Heart left ventricle (tissue), 13 donors: ENCODE data around the gene PIGS.
A peak's percentile ranks its signal among the peaks of the same experiment; 100 is the strongest.

Source experiments
- POLR2A ChIP-seq, 2 donors: fragments of 450-650 bp; IDR thresholded peaks; one replicate each; pipeline ENCODE4 v1.6.1; 2017; ENCODE audit warnings: antibody characterized with exemption in 2 of 2, mild to moderate bottlenecking in 2 of 2, moderate library complexity in 2 of 2
- TF ChIP-seq, protein P1 (sequence below), 12 donors: fragments of 200-600 bp; sonication (generic) in 4 of 12; IDR thresholded peaks; one replicate each; pipeline versions ENCODE4 v1.5.0 to v1.8.0; 2018 to 2022; ENCODE audit warnings: antibody characterized with exemption in 12 of 12, mild to moderate bottlenecking in 5 of 12
- donor health status: ischemic (EF 13 %, LVEDD 7.1; RV severe dilation, severe dysfunction).
- donor health status: DM: no; HTN: yes; CAD: no.
- donor health status: DM: no; HTN: no; CAD: no.
- donor health status: ischemic (EF 25% LVEDD 6.9; RV normal size, moderate dysfunction).
- donor health status: ischemic (EF 25% LVEDD 5.7; RV mildly dilated, moderate dysfunction).
- donor health status: ischemic (EF 35%, LVEDD 5.7; RV mildly dilated, moderate dysfunction).
- donor health status: nonischemic (EF 11% LVEDD 7.7; RV severe dilation, severe dysfunction).
- donor health status: DM: yes; HTN: yes; CAD: no.
- donor health status: PGD.
- donor health status: ischemic (EF 29% LVEDD 5.4; RV normal size, mild dysfunction).
- donor health status: nonischemic (EF 23%, LVEDD 6.1; RV moderate dilation, normal function).

DNA sequence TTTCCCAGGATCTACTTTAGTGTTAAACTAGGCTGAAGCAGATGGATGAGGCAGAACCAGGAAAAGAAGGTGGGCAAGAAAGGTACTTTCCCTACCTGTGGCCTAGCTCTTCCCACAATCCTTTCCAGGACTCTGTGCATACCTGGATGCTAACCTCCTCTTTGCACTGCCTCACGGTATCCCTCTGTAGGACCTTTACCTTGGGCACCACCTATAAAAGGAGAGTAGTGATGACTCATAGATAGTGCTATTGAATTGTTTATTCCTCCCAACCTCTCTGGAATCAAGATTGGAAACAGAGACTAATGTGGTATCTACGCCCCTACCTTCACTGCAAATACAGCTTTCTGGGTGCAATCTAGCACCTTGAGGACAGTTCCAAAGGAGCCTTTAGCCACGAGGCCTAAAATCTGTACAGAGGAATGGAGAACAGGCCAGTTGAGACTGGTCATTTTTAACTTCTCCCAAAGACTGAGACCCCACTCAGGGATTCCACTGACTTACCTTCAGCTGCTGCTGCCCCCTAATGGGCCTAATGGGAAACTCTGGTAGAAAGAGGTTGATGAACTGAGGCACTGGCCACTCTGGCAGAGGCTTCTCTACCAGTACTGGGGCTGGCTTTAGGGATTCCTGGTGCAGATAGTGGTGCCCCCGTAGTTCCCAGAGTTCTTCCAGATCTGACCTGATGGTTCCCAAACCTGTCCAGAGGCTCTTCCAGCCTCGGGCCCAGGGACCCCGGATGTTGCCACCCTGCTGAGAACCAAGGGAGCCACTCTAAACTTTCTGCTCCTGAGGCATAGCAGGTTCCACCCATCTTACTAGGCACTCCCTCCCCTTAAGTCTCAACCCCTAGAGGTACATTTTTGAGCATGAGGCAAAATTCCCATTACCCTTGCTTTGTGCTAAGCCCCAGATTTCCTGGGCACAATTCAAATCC, 41.9 kb upstream of the PIGS start:
- TF ChIP-seq, protein P1, sequence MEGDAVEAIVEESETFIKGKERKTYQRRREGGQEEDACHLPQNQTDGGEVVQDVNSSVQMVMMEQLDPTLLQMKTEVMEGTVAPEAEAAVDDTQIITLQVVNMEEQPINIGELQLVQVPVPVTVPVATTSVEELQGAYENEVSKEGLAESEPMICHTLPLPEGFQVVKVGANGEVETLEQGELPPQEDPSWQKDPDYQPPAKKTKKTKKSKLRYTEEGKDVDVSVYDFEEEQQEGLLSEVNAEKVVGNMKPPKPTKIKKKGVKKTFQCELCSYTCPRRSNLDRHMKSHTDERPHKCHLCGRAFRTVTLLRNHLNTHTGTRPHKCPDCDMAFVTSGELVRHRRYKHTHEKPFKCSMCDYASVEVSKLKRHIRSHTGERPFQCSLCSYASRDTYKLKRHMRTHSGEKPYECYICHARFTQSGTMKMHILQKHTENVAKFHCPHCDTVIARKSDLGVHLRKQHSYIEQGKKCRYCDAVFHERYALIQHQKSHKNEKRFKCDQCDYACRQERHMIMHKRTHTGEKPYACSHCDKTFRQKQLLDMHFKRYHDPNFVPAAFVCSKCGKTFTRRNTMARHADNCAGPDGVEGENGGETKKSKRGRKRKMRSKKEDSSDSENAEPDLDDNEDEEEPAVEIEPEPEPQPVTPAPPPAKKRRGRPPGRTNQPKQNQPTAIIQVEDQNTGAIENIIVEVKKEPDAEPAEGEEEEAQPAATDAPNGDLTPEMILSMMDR (IDR thresholded peaks at IDR 0.05) = peak; percentile 52 to 79 (median 68)
- TF ChIP-seq POLR2A (IDR thresholded peaks at IDR 0.05) = no peak
